Endometrium (tissue), 2 donors: ENCODE measurements around the gene KLK11.
A peak's percentile ranks its signal among the peaks of the same experiment; 100 is the strongest.
"Not testable (repeated sequence)": the region's sequence is repeated elsewhere in the genome, so short reads cannot be mapped to it uniquely, and the experiment has no call there.

Source experiments
- FAIRE-seq: peaks from 2 replicates; lab custom pipeline; 2012; peaks lifted over from hg19 to GRCh38; lab: Jason Lieb, UNC
- donor health status: control.
- donor health status: control.

The KLK11 gene

GRCh38 chr19:51003316-51003715 lies 23.1 kb downstream of the KLK11 start:
- no peak for FAIRE-seq

DNA sequence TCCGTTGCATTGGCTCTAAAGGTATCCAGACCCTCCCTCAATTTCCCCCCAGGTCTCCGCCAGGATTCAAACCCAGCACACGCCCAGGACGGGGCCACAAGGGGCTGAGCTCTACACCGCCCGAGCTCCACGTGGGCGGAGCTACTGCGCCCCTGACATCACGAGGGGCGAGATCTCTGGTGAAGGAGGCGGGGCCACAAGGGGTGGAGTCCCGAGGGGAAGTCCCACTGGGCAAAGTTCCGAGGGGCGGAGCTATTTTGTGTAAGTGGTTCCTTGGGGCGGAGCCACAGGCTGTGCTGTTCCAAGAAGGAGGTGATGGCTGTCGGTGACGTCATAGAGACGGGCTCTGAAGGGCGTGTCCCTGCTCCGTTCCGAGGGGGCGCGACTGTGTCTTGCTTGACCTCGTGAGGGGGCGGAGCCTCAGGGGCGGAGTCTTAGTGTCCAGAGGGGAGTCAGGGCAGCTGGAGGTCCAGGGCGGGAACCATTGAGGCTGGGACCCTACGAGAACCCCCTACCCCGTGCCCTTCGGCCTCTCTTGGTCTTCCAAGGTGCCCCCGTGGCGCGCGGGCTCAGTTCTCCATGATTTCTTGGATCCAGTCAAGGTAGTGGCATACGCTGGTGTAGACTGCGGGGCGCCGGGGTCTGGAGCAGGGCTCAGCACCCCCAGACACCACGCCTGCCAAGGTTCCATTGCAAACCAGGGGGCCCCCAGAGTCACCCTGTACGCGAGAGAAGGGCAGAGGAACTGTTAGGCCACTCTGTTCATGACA lies 23.7 kb downstream of the KLK11 start:
- FAIRE-seq = no peak

DNA sequence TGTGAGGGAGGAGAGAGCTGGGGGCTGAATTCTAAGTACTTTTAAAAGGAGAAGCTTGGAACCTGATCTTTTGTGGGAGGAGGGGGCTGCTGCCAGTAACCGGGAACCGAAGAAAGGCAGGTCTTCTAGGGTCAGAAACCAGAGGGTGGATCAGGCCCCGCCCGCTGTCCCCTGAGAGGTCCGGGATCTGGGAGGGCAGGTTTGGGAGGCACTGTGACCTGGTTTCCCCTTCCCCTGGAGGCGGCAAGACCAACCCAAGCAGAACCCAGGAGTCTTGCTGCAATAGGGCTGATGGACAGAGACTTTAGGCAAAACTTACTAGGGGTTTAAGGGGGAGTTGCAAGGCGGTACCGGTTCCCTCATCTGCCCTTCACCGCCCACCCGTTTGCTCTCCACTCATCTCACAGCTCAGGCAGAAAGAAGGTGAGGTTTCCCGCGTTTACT lies 24.3 kb downstream of the KLK11 start:
- no peak for FAIRE-seq

- FAIRE-seq = peak; percentile 35
These were observed 24.9 kb downstream of the KLK11 start, which contains the start of gene KLK8 for GRCh38 chr19:51001515-51001914. Gene KLK8 (minus strand): TSS chr19:51001604. CDS start chr19:51001167, 437 bp downstream.

DNA sequence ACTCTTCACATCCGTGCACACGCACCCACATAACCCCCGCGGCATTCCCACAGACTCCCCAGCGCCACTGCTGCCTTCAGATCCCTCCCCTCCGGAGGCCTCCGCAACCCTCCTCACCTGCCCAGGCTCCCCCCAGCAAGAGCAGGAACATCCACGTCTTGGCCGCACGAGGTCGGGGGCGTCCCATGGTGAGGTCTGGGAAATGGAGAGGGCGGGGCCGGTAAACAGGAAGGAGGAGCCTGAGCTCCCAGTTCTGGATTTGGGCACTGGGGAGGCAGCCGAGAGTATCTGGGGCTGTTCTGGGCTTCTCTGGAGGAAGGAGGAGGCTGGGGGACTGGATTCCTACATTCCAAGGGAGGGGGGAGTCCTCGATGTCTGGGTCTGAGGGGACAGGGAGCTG lies 25.4 kb downstream of the KLK11 start:
- no peak for FAIRE-seq

DNA sequence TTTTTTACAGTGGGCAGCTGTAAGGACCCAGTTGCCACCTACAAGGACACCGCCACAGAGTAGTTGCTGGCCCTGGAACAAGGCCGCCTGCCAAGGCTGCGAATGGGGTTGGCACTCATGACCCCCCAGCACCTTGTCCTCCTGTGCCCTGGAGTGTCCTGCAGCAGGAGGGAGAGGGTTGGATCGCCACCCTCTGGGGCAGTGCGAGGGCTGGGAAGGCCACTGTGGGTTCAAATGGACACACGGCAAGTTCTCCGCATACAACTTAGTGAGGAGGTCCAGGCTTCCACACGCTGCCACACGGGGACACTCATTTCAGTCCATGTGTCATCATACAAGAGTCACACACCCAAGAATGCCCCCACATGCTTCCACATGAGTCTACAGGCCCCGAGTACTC lies 26.0 kb downstream of the KLK11 start:
- no peak for FAIRE-seq

- no peak for FAIRE-seq
These were observed 27.7 kb downstream of the KLK11 start for GRCh38 chr19:50998686-50999085.

- FAIRE-seq = no peak
These were observed 28.4 kb downstream of the KLK11 start for GRCh38 chr19:50998061-50998460.

- FAIRE-seq = no peak
These were observed 32.3 kb downstream of the KLK11 start for GRCh38 chr19:50994129-50994528.

GRCh38 chr19:50992666-50993035 lies 33.8 kb downstream of the KLK11 start:
- no peak for FAIRE-seq

DNA sequence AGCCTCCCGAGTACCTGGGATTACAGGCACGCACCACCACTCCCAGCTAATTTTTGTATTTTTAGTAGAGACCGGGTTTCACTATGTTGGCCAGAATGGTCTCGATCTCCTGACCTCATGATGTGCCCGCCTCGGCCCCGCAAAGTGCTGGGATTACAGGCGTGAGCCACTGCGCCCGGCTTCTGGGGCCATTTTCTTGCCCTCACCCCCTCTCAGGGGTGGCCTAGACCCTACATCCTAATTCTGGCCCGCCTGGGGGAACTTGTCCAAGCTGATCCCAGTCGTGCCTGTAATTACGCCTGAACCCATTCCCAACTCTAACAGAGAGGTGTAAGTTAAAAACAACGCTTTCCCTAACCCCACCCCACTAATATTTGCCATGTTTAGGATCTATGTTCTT lies 42.0 kb downstream of the KLK11 start:
- not testable (repeated sequence) for FAIRE-seq

GRCh38 chr19:50983625-50984292 lies 42.7 kb downstream of the KLK11 start, which contains the start of gene KLK7:
Gene KLK7 (minus strand): TSS chr19:50983917. CDS start chr19:50982399, 1,518 bp downstream.
- FAIRE-seq = no peak

GRCh38 chr19:50982186-50982585 lies 44.2 kb downstream of the KLK11 start:
- FAIRE-seq = no peak

- FAIRE-seq = no peak
These were observed 44.7 kb downstream of the KLK11 start for GRCh38 chr19:50981587-50982146.

- no peak for FAIRE-seq
These were observed 46.2 kb downstream of the KLK11 start for GRCh38 chr19:50980208-50980607.

GRCh38 chr19:50979758-50980157 lies 46.7 kb downstream of the KLK11 start:
- FAIRE-seq = no peak

- no peak for FAIRE-seq
These were observed 47.5 kb downstream of the KLK11 start for GRCh38 chr19:50978772-50979390.

DNA sequence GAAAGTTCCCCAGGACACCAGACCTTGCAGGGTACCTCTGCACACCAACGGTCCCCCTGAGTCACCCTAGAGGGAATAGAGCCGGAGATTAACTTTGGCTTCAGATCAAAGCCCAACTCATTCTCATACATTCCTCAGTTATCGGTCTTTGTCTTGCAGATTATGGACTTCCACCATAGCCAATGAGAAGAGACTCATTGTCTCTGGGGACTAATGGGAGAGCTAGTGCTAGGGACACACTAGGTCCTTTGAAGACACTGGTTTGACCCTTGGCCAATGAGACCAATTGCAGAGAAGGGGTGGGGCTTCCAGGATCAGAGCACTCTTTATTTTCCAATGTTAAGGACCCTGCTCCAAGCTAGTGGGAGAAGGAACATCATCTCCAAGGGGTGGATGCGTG lies 48.8 kb downstream of the KLK11 start:
- no peak for FAIRE-seq

- FAIRE-seq = no peak
These were observed 50.6 kb downstream of the KLK11 start for GRCh38 chr19:50975766-50976165.

DNA sequence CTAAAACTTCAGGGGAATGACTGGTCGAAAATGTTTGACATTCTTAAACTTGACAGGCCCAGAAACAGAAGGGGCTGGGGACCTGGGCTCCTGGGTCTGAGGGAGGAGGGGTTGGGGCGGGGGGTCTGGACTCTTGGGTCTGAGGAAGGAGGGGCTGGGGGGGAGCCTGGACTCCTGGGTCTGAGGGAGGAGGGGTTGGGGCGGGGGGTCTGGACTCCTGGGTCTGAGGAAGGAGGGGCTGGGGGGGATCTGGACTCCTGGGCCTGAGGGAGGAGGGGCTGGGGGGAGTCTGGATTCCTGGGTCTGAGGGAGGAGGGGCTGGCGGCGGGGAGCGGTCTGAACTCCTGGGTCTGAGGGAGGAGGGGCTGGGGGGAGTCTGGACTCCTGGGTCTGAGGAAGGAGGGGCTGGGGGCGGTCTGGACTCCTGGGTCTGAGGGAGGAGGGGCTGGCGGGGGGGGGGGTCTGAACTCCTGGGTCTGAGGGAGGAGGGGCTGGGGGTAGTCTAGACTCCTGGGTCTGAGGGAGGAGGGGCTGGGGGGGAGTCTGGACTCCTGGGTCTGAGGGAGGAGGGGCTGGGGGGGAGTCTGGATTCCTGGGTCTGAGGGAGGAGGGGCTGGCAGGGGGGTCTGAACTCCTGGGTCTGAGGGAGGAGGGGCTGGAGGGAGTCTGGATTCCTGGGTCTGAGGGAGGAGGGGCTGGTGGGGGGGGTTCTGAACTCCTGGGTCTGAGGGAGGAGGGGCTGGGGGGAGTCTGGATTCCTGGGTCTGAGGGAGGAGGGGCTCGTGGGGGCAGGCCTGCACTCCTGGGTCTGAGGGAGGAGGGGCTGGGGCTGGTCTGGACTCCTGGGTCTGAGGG lies 51.5 kb downstream of the KLK11 start:
- FAIRE-seq = no peak

DNA sequence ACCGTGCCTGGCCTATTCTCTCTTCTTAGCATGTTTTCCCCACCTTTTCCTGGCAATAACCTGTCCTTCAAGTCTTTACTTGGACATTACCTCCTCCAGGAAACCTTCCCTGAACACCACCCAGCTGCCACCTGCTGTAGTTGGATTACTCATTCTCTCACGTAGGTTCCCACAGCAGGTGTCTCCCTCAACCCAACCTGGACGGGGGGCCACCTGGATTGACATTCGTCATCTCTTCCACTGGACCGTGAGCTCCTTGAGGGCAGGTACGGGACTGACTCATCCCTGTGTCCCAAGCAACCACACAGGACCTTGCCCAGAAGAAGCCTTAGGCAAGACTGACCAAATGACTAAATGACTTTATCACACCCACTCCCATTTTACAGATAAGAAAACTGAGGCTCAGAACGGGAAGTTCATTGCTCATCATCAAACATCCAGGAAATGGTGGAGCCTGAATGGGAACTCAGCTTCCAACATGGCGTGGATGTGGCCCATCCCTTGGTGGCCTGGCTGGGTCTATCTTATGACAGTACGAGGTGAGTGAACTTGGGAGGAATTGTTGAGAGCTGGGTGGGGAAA lies 53.5 kb downstream of the KLK11 start:
- FAIRE-seq = no peak
